Mucosa of stomach (tissue), 1 donor: ENCODE results near the gene RNU6-1.

ENCODE experiments used
- H3K27me3 ChIP-seq: one replicate; pipeline ENCODE4 v1.7.0; 2013; ENCODE audit warnings: mild to moderate bottlenecking, low read length; ENCODE audit not compliant: control insufficient read depth, insufficient read depth
- H3K36me3 ChIP-seq: one replicate; pipeline ENCODE4 v1.7.0; 2013; ENCODE audit warnings: low read length; ENCODE audit not compliant: control insufficient read depth, insufficient read depth
- H3K4me1 ChIP-seq: one replicate; pipeline ENCODE4 v1.7.0; 2013; ENCODE audit warnings: mild to moderate bottlenecking, low read length; ENCODE audit not compliant: control insufficient read depth, insufficient read depth
- H3K4me3 ChIP-seq: one replicate; pipeline ENCODE4 v1.7.0; 2013; ENCODE audit warnings: low read length
- H3K9ac ChIP-seq: one replicate; pipeline ENCODE4 v1.7.0; 2013; ENCODE audit warnings: mild to moderate bottlenecking, low read length, moderate library complexity
- H3K9me3 ChIP-seq: one replicate; pipeline ENCODE4 v1.7.0; 2013; ENCODE audit warnings: mild to moderate bottlenecking, low read length, moderate library complexity; ENCODE audit not compliant: control insufficient read depth
- donor health status: Pancreatic carcinoma.

Gene RNU6-1

GRCh38 chr15:67828969-67829646, 10.7 kb downstream of the RNU6-1 start:
- Histone ChIP-seq H3K9ac (no peak overlapping the region), H3K4me3 (no peak overlapping the region), H3K9me3 (no peaks in the 10 kb centered on the region), H3K27me3 (peaks cover 97% of the 10 kb centered on the region), H3K36me3 (no peaks in the 10 kb centered on the region), H3K4me1 (peaks cover 51% of the 10 kb centered on the region)

- Histone ChIP-seq H3K9ac (no peak overlapping the region), H3K4me3 (no peak overlapping the region), H3K27me3 (peaks cover 97% of the 10 kb centered on the region), H3K36me3 (no peaks in the 10 kb centered on the region), H3K9me3 (no peaks in the 10 kb centered on the region), H3K4me1 (peaks cover 45% of the 10 kb centered on the region)
Observed at GRCh38 chr15:67828278-67828968, 11.4 kb downstream of the RNU6-1 start.

- Histone ChIP-seq H3K4me3 (no peak overlapping the region), H3K9me3 (no peaks in the 10 kb centered on the region), H3K9ac (no peak overlapping the region), H3K36me3 (no peaks in the 10 kb centered on the region), H3K27me3 (peaks cover 95% of the 10 kb centered on the region), H3K4me1 (peaks cover 41% of the 10 kb centered on the region)
Observed at GRCh38 chr15:67827562-67828277, 12.1 kb downstream of the RNU6-1 start.

GRCh38 chr15:67826717-67827561, 12.9 kb downstream of the RNU6-1 start:
- no peaks in the 10 kb centered on the region for H3K36me3 ChIP-seq
- H3K27me3 ChIP-seq, result peaks cover 95% of the 10 kb centered on the region
- no peak overlapping the region for H3K9ac ChIP-seq
- H3K9me3 ChIP-seq, result no peaks in the 10 kb centered on the region
- no peak overlapping the region for H3K4me3 ChIP-seq
- H3K4me1 ChIP-seq, result peaks cover 45% of the 10 kb centered on the region

GRCh38 chr15:67825881-67826716, 13.7 kb downstream of the RNU6-1 start:
- no peak overlapping the region for H3K4me3 ChIP-seq
- no peaks in the 10 kb centered on the region for H3K36me3 ChIP-seq
- H3K9ac ChIP-seq, result no peak overlapping the region
- peaks cover 3% of the 10 kb centered on the region for H3K9me3 ChIP-seq
- peaks cover 97% of the 10 kb centered on the region for H3K27me3 ChIP-seq
- H3K4me1 ChIP-seq, result peaks cover 49% of the 10 kb centered on the region

- Histone ChIP-seq H3K9ac (no peak within 1 kb of the TSS), H3K9me3 (peaks cover 3% of the 10 kb centered on the region), H3K36me3 (no peaks in the 10 kb centered on the region), H3K4me1 (peaks cover 54% of the 10 kb centered on the region), H3K27me3 (peaks cover 97% of the 10 kb centered on the region), H3K4me3 (no peak within 1 kb of the TSS)
Observed at GRCh38 chr15:67824976-67825880, 14.6 kb downstream of the RNU6-1 start, which contains the start of gene SKOR1. SKOR1 (plus strand) TSS chr15:67825509; CDS start chr15:67825603, 94 bp downstream.

- Histone ChIP-seq H3K9me3 (peaks cover 3% of the 10 kb centered on the region), H3K4me1 (peaks cover 57% of the 10 kb centered on the region), H3K27me3 (peaks cover 97% of the 10 kb centered on the region), H3K36me3 (no peaks in the 10 kb centered on the region), H3K4me3 (no peak overlapping the region), H3K9ac (no peak overlapping the region)
Observed at GRCh38 chr15:67824197-67824968, 15.5 kb downstream of the RNU6-1 start.

- peaks cover 96% of the 10 kb centered on the region for H3K27me3 ChIP-seq
- H3K36me3 ChIP-seq, result no peaks in the 10 kb centered on the region
- peaks cover 49% of the 10 kb centered on the region for H3K4me1 ChIP-seq
- H3K9ac ChIP-seq, result no peak overlapping the region
- peaks cover 3% of the 10 kb centered on the region for H3K9me3 ChIP-seq
- no peak overlapping the region for H3K4me3 ChIP-seq
Observed at GRCh38 chr15:67823314-67824196, 16.3 kb downstream of the RNU6-1 start.

- Histone ChIP-seq H3K9ac (no peak overlapping the region), H3K4me3 (no peak overlapping the region), H3K9me3 (peaks cover 3% of the 10 kb centered on the region), H3K27me3 (peaks cover 95% of the 10 kb centered on the region), H3K4me1 (peaks cover 41% of the 10 kb centered on the region), H3K36me3 (no peaks in the 10 kb centered on the region)
Observed at GRCh38 chr15:67822537-67823313, 17.1 kb downstream of the RNU6-1 start.
